H54 (cell line): ENCODE measurements around the gene SAA4.
A peak's percentile ranks its signal among the peaks of the same experiment; 100 is the strongest.
"Not testable (repeated sequence)": the region's sequence is repeated elsewhere in the genome, so short reads cannot be mapped to it uniquely, and the experiment has no call there.

Experiments
- DNase-seq: peaks from one replicate; pipeline ENCODE4 v3.0.0; 2011; ENCODE audit warnings: low spot score, mixed read lengths; ENCODE audit not compliant: insufficient read length
- FAIRE-seq: peaks from 3 replicates; lab custom pipeline; 2011; peaks lifted over from hg19 to GRCh38; lab: Jason Lieb, UNC
- POLR2A ChIP-seq: IDR thresholded peaks from 2 replicates; pipeline ENCODE4 v1.6.1; 2011; ENCODE audit warnings: low read depth, mild to moderate bottlenecking, low read length

The SAA4 gene

DNA sequence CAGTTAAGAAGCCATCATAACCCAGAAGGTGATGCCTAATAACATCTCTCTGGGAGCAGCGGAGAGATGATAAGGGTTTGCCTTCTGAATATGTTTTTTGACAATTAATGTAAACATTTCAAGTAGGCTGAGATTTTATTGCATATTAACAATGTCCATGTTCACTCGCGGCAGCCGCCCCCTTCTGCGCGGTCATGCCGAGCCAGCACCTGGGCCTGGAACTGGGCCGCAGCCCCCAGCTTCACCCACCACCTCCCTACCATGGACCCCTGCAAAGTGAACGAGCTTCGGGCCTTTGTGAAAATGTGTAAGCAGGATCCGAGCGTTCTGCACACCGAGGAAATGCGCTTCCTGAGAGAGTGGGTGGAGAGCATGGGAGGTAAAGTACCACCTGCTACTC lies 25.1 kb upstream of the SAA4 start:
- FAIRE-seq: no peak
- TF ChIP-seq POLR2A: no peak
- DNase-seq: no peak

DNA sequence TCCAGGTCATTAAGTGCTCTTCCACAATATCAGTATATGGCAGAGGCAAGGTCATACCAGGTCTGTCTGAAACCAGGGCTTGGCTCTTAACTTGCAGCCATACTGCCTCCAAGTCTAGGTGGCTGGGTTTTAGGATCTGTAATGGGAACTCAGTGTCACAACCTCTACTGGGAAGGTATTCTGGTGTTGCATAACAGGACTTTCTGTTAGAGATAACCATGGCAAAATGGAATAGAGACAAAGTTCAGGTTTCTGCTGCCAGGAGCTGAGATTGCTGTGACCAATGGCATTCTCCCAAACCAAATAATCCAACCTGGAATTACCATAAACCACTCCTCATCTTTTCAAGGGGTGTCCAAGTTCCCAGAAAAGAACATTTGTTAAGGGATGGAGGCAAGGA lies 22.7 kb upstream of the SAA4 start:
- DNase-seq: no peak
- FAIRE-seq: no peak
- no peak for TF ChIP-seq POLR2A

DNA sequence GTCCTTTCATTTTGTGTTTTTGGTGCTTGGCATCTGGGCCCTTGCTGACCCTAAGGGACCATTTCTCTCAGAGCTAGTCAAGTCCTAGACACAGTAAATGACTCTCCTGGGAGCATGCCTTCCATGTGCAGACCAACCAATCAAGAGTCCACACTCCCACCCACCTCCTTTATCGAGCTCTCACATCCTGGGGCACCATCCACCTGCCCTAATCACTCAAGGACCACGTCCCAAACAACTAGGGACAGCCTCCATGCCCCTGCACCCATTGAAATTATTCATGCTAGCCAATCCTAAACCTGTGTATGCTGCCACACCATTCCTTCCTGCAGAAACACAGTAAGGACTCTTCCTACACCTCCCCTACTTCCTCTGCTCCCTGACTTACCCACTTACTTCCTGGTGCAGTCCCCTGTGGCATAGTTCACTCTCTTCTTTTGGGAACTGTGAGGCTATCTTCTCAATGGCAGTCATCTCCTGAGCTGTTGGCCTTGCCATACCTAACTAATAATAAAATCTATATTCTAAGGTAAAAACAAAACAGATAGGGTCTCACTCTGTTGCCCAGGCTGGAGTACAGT lies 18.3 kb upstream of the SAA4 start:
- FAIRE-seq (no peak), DNase-seq (no peak)
- TF ChIP-seq POLR2A: no peak

DNA sequence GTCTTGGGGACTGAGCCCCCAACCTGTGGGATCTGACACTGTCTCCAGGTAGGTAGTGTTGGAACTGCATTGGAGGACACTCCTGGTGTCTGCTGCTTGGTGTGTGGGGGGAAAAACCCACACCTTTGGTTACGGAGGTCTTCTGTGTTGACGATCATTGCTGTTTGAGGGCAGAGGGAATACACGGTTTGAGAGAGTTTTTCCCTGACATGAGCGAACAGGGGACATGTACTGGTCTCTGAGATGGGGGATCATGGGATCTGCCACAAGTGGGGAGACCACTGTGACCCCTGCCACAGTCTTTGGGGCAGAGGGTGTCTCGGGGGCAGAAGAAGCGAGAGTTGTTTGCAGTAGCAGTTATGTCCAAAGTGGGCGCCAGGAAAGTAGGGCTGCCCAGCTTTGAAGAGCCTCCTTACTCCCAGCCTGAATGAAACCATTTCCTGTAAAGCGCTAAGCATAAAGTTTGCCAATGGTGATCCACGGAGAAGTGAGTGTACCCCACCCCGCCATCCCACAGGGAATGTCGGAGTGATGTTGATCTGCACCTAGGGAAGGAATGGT lies 17.3 kb upstream of the SAA4 start:
- no peak for TF ChIP-seq POLR2A
- no peak for DNase-seq
- FAIRE-seq: no peak

DNA sequence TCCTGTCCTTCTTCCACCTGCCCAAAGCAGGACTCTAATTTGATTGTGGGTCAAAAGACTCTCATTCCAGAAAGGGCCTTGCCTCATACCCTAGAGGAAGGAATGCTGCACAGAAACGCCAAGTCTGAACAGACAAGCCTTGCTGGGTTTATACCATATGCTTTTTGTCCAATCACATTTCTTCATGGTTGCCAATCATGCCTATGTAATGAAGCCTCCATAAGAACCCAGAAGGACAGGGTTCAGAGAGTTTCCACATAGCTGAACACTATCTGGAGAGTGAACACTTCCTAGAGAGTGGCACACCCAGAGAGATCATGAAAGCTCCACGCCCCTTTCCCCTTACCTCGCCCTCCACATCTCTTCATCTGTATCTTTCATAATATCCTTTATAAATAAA lies 16.6 kb upstream of the SAA4 start:
- TF ChIP-seq POLR2A: no peak
- FAIRE-seq (no peak), DNase-seq (no peak)

DNA sequence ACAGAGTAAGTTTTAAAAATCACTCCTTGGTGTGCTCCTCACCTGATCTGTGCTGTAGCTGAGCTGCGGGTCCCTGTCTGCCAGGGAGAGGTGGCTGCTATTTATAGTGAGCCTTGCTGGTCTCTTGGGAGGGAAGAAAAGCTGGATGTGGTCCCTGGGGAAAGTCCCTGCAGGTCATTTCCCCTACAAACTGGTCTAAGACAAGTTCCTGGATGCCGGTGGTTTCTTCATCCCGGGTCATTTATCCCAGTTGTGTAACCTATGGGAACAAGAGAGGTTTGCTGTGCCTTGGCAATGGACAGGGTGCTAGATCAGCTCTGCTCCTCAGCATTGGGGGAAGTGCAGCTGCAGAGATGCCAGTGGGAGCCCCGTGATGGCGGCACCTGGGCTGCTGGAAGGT lies 12.0 kb upstream of the SAA4 start, which contains the start of gene SAA2:
Gene SAA2 (minus strand): TSS at position 108 of the 400 bp plus-strand sequence. CDS start 657 bp downstream, outside the sequence.
- FAIRE-seq: no peak
- no peak for TF ChIP-seq POLR2A
- no peak for DNase-seq

DNA sequence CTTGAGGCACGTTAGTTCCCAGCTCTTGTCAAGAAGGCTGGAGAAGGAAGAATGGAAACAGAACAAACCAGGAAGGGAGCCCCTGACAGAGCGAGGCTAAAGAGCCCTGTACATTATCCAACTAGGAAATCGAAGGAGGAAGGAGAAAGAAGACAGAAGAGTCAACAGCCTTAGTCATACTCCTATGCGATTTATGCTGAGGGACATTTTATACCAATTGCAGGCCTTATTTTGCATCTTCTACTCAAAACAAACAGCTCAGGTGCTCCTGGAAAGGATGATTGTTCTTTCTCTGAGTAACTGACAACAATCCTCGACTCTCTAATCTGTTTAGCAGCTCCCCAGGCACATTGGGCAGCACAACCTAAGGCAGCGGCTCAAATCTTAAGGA lies 10.6 kb upstream of the SAA4 start:
- DNase-seq: not testable (repeated sequence)

DNA sequence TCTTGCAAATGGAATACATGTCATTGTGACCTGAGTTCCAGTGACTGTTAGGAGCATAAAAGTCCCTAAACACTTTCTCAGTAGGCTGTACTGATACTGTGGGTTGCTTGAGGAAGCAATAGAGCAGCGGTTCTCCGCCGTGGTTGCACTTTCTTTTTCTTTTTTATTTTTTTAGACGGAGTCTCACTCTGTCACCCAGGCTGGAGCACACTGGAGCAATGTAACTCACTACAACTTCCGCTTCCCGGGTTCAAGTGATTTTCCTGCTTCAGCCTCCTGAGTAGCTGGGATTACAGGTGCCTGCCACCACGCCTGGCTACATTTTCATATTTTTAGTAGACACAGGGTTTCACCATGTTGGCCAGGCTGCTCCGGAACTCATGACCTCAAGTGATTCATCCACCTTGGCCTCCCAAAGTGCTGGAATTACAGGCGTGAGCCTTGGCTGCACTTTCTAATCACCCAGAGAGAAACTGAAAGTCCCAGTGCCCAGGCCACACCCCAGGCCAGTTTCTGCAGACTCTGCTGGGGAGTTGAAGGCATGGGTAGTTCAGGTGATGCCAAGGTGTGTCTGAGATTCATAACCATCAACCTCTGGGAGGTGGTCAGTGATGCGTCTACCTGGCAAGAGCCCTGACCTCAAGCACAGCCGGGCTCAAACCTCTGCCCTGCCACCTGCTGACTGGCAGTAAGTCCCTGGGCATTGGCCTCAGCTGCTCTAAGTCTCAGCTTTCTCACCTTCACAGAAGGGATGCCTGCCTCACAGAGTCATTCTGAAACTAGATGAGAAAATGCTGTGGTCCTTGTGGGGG lies 10.0 kb upstream of the SAA4 start:
- not testable (repeated sequence) for FAIRE-seq, DNase-seq

More for the DNA sequence above, 10.6 kb upstream of the SAA4 start:
- FAIRE-seq: not testable (repeated sequence)

DNA sequence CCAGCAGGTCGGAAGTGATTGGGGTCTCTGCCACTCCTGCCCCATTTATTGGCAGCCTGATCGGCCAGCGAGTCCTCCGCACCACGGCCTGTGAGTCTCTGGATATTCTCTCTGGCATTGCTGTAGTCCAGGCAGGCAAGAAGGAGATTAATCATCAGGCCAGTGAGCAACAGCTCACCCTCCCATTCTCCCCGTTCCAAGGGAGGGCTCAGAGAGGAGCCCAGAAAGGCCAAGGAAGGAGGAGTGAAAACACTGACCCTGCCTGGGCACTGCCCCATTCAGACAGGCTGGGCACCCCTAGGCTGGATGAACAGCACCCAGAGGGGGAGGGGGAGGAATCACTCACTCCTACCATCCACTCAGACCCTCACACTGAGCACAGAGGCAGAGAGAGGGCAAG lies 8.8 kb upstream of the SAA4 start:
- DNase-seq: no peak
- FAIRE-seq: no peak
- TF ChIP-seq POLR2A: no peak

DNA sequence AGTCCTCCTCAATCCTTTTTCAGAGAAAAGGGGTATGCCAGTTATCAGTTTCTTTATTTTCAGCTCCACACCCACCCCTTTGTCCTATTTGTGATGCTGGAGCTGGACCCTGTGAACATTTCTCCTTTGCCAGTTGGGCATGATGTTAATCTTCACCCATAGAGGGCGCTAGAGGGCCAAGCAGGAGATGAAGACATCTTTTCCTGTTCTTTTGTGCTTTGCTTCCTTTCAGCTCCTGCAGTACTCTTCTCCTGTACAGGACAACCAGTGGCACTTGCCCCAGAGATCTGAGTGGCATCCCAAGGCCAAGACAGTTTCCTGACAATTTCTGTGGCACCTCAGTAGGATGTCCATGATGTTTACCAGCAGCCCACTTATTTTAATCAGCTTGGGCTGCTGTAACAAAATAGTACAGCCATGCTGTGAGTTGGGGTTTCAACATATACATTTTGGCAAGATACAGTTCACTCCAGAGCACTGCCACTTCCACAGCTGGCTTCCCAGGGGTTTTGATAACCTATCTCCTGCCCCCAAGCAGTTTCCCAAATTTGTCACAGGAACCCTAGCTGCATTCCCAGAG lies 7.3 kb upstream of the SAA4 start:
- FAIRE-seq (no peak), DNase-seq (peak; percentile 25)
- TF ChIP-seq POLR2A: no peak

DNA sequence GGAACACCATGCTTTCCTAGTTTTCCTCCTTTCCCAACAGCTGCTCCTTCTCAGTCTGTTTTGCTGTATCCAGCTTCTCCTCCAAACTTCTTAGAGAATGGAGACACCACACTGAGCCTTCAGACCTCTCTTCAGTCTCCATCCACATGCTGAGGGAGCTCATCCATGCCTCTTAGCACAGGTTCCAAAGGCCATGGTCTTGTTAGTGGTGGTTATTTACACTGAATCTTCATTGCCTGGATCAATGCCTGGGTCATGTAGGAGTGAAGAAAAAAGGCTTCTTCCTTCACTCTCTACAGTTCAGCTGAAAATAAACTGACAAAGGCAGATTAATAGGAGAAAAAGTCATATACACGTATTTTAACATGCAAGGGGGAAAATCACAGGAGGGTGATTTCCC lies 3.1 kb upstream of the SAA4 start:
- DNase-seq (no peak), FAIRE-seq (no peak)
- no peak for TF ChIP-seq POLR2A

DNA sequence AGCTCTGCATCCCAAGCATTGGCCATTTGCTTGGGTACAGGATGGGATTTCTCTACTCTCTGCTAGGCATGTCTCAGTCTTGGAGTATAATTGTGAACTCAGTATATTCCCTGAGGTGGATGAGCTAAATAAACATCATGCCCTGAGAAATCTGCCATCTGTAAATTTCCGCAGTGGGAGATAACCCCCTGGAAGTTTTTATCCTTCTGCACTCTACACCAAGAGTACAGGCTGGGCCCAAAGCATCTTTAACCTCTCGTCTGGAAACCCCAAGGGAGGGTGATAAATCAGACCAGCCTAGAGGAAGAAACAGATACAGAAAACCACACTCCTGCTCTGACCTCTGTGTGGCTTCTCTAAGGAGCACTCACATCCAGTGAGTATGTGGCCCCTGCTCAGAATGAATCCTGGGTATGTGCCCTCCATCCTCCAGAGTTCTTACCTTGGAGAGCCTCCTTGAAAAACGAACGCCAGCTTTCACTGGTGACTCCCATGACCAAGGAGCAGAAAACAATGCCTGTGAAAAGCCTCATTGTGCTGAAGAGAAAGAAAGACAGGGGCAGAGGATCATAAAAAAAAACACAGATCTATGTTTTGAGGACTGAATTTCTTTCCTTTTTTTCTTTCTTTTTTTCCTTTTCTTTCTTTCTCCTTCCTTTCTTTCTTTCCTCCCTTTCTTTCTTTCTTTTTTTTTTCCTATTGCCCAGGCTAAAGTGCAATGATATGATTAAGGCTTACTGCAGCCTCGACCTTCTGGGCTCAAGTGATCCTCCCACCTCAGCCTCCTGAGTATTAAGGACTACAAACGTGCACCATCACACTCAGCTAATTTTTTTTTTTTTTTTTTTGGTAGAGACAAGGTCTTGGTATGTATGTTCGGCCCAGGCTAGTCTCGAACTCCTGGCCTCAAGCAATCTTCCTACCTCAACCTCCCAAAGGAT lies 938 bp downstream of the SAA4 start:
- no peak for DNase-seq

DNA sequence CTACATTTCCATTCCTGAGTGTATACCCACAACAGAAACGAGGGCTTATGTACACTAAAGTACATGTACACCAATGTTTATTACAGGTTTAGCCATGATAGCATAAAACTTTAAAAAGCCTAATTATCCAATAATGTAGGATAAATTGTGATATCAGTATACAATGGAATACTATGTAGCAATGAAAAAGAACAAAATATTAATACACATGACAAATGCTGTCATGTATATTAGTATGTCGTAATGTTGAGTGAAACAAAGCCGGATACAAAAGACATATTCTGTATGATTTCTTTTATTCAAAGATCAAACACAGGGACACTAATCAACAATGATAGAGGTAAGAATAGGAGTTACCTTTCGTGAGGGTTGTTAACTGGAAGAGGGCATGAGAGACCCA lies 2.7 kb downstream of the SAA4 start:
- FAIRE-seq (no peak), DNase-seq (no peak)
- TF ChIP-seq POLR2A: no peak

More for the DNA sequence above, 938 bp downstream of the SAA4 start:
- FAIRE-seq: no peak
- no peak for TF ChIP-seq POLR2A
